Measurements from ENCODE around the gene LRCOL1.

Gene LRCOL1

DNA sequence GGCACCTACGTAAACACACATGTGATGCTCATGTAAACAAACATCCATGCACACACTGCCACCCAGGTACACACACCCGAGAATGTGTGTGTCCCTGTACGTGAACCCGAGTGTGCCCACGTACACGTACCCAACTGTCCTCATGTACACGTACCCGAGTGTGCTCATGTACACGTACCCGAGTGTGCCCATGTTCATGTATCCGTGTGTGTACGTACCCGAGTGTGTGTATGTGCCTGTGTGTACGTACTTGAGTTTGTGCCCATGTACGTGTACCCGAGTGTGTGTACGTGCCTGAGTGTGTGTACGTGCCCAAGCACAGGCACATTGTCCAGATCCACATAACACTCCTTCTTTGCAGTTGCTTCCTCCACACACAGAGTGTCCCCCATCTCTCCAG, 45.0 kb downstream of the LRCOL1 start:
- TF ChIP-seq, protein P1, sequence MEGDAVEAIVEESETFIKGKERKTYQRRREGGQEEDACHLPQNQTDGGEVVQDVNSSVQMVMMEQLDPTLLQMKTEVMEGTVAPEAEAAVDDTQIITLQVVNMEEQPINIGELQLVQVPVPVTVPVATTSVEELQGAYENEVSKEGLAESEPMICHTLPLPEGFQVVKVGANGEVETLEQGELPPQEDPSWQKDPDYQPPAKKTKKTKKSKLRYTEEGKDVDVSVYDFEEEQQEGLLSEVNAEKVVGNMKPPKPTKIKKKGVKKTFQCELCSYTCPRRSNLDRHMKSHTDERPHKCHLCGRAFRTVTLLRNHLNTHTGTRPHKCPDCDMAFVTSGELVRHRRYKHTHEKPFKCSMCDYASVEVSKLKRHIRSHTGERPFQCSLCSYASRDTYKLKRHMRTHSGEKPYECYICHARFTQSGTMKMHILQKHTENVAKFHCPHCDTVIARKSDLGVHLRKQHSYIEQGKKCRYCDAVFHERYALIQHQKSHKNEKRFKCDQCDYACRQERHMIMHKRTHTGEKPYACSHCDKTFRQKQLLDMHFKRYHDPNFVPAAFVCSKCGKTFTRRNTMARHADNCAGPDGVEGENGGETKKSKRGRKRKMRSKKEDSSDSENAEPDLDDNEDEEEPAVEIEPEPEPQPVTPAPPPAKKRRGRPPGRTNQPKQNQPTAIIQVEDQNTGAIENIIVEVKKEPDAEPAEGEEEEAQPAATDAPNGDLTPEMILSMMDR (IDR thresholded peaks at IDR 0.05; ENCODE audit: insufficient read depth, low read depth, low read length, missing control alignments), result no peak
- no peak overlapping the region for H3K4me3 ChIP-seq (ENCODE audit: low read depth, low read length)
- DNase-seq (ENCODE audit: low read depth), result no peak

DNA sequence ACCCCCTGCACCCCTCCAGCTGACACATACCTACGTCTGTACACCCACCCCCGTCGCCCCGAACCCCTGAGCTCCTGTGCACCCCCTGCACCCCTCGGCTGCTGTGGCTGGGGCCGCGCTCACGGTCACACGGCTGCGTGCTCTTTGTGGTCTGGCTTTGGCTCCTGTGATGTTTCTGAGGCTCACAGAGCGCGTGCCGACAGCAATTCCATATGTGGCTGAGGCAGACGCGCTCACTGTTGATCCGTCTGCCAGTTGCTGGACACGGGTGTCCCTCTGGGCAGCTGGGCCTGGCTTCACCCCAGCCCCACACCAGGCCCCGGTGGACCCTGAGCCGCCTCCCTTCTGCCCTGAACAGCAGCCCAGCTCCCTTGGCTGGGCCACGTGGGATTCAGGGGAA, 46.5 kb downstream of the LRCOL1 start:
- H3K4me3 ChIP-seq (ENCODE audit: low read depth, low read length), result no peak overlapping the region
- DNase-seq (ENCODE audit: low read depth), result no peak
- TF ChIP-seq, protein P1 (IDR thresholded peaks at IDR 0.05; ENCODE audit: insufficient read depth, low read depth, low read length, missing control alignments), result no peak

DNA sequence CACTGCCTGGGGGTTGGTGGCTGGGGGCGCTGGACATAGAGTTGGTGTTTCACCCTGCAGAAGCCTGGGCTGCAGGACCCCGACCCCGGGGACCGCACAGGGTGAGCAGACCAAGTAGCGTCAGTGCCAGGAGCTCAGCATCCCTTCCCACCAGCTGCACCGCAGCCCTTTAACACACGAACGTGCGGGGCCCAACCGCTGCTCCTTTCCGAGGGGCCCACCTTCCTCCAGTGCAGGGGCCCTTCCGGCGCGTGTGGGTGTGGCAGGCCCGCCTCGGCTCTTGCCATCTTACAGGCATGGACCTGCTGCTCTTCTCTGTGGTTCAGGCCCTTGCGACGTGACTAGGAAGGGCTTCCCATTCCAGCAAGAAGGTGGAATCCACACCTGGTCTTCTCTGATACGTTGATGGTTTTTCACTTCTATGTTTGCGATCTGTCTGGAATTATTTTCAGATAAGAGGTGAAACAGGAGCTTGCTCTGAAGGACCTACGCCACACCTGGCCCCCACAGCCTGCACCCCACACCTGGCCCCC, 47.8 kb downstream of the LRCOL1 start:
- no peak for DNase-seq (ENCODE audit: low read depth)
- no peak overlapping the region for H3K4me3 ChIP-seq (ENCODE audit: low read depth, low read length)
- TF ChIP-seq, protein P1 (IDR thresholded peaks at IDR 0.05; ENCODE audit: insufficient read depth, low read depth, low read length, missing control alignments), result no peak

DNA sequence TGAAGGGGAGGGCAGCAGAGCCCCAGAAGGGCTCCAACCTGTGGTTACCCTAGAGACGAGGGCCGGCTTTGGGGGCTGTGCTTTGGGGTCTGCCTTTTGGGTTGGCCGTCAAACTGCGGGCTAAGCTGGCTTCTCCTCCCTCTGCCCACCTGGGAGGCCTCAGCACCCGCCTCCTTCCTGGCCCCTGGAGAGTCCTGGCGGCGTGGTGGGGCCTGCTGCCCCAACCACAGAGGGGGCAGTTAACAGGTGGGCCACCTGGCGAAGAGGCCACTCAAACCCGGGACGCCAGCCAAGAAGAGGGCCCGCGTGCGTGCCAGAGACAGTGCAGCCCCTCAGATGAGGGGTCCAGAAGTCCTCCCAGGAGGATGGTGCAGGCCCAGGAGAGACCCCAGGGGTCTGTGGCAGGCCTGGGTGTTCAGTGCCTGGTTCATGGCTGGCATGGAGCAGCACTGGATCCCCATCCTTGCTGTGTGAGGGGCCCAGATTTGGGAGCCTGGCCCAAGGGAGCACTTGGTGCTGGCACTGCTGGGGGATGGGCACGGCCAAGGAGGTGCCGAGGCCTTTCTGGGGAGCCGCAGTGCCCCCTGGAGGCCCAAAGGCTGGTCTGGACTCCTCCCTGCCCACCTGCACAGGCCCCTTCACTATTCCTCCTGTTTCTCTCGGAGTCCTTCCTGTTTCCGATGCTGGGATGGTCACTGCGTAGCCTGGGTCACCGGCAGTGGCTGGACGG, 48.8 kb downstream of the LRCOL1 start:
- DNase-seq (ENCODE audit: low read depth), result peak; percentile 40
- TF ChIP-seq, protein P1 (IDR thresholded peaks at IDR 0.05; ENCODE audit: insufficient read depth, low read depth, low read length, missing control alignments), result peak; percentile 47
- no peak overlapping the region for H3K4me3 ChIP-seq (ENCODE audit: low read depth, low read length)

DNA sequence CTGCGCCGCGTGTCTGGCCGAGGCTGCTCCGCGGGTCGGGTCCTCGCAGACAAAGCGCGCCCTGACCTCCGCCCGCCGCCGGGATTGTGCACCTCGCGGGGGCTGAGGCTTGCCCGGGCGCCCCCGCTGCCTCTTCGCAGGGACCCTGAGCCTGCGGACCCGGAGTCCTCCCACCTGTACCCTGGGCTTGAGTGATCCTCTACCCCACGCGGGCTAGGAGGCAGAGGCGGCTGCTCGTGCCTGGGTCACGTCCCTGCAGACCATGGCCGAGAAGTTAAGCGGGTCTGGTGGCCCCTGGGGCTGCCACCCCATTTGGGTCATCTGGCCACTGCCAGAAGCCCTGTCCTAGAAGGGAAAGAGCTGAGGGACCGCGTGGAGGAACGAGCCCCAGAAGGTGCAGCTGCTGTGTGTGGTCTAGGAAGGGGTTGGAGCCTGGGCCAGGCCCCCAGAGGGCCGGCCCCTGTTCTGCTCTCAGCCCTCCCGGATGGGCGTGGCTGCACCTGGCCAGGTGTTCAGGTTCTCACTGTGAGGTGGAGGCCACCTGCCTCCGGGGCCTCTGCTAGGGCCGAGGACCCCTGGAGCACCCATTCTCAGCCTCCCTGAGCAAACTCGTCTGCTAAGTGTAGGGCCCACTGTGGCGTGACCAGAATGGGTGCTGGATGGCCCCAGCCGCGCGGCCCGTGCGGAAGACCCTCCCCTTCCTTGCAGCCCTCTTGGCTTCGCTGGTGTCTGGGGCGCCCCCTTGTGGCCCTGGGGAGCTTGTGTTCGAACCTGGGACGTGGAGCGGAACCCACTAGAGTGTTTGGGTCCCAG, 49.6 kb downstream of the LRCOL1 start:
- peak overlapping the region; percentile 55 for H3K4me3 ChIP-seq (ENCODE audit: low read depth, low read length)
- TF ChIP-seq, protein P1 (IDR thresholded peaks at IDR 0.05; ENCODE audit: insufficient read depth, low read depth, low read length, missing control alignments), result peak; percentile 78
- peak; percentile 82 for DNase-seq (ENCODE audit: low read depth)

DNA sequence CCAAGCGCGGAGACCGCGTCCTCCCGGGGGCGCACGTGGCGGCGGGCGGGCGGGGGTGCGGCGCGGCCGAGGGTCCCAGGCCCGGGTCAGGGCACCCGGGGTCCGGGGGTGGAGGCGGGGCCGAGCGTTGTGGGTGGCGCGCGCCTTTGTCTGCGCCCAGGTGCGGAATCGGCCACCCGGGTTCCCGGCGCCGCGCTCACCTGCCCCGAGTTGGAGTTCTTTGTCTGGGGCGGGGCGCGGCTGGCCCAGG, 50.1 kb downstream of the LRCOL1 start:
- H3K4me3 ChIP-seq (ENCODE audit: low read depth, low read length), result peak overlapping the region; percentile 55
- TF ChIP-seq, protein P1 (IDR thresholded peaks at IDR 0.05; ENCODE audit: insufficient read depth, low read depth, low read length, missing control alignments), result no peak
- DNase-seq (ENCODE audit: low read depth), result peak; percentile 24

Data from GM12865 (cell line).